KG1 (cell line): ENCODE measurements around the gene CNTFR.
A peak's percentile ranks its signal among the peaks of the same experiment; 100 is the strongest.
"Not testable (repeated sequence)": the region's sequence is repeated elsewhere in the genome, so short reads cannot be mapped to it uniquely, and the experiment has no call there.

Experiments used
- DNase-seq: peaks from one replicate; lab custom pipeline; 2025; lab: John Stamatoyannopoulos, UW

CNTFR gene, protein sequence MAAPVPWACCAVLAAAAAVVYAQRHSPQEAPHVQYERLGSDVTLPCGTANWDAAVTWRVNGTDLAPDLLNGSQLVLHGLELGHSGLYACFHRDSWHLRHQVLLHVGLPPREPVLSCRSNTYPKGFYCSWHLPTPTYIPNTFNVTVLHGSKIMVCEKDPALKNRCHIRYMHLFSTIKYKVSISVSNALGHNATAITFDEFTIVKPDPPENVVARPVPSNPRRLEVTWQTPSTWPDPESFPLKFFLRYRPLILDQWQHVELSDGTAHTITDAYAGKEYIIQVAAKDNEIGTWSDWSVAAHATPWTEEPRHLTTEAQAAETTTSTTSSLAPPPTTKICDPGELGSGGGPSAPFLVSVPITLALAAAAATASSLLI

DNA sequence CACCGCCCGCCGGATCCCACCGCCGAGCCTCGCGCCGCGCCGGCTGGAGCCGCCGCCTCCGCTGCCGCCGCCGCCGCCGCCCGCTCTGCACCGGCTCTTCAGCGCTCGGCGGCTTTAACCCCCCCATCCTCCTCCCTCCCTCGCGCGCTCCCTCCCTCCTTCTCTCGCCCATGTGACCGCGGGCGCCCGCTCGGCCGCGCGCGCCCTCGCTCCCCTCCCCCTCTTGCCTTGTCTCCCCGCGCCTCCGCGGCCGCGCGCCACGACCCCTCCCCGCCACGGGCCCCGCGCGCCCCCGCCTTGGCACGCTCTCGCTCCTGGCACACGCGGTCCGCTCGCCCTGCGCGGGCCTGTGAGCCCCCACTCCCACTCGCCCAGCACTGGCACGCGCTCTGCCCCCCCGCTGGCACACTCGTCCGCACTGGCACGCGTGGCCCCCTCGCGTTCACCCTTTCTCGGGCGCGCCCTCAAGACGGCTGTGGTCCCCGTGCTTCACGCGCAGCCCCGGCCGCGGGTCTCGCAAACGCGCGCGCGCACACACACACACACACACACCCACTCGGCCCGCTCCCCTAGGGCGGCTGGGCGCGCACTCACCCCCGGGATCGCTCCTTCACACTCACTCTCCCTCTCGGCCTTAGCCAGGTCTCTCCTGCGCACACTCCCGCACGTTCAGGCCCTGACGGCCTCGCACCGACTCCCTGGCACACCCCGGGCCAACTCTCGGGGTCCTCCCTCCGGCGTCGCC is at the start of gene CNTFR:
Gene CNTFR, minus strand, starts transcription at position 89 of the 745 bp plus-strand sequence. CDS start 20,743 bp downstream, outside the sequence.
- no peak for DNase-seq

DNA sequence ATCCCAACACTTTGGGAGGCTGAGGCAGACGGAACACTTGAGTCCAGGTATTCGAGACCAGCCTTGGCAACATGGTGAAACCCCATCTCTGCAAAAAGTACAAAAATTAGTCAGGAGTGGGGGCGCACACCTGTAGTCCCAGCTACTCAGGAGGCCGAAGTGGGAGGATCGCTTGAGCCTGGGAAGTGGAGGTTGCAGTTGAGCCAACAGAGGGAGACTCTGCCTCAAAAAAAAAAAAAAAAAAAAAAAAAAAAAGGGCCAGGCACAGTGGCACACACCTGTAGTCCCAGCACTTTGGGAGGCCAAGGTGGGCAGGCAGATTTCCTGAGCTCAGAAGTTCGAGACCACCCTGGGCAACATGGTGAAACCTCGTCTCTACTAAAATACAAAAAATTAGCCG is 49.8 kb upstream of the CNTFR start:
- DNase-seq = not testable (repeated sequence)

DNA sequence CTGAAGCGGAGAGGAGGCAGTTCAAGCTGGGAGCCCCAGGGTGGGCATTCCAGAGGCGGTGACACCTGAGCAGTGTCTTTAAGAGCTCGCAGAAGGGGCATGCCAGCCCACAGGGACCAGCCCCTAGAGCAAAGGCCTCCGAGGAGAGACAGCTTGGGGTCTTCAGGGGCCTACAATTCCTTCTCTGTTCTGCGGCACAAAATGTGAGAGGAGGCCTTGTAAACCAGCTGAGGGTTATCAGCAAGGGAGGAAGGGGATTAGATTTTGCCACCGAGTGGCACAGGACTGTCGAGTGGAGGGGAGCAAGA is 48.6 kb upstream of the CNTFR start:
- DNase-seq = no peak

DNA sequence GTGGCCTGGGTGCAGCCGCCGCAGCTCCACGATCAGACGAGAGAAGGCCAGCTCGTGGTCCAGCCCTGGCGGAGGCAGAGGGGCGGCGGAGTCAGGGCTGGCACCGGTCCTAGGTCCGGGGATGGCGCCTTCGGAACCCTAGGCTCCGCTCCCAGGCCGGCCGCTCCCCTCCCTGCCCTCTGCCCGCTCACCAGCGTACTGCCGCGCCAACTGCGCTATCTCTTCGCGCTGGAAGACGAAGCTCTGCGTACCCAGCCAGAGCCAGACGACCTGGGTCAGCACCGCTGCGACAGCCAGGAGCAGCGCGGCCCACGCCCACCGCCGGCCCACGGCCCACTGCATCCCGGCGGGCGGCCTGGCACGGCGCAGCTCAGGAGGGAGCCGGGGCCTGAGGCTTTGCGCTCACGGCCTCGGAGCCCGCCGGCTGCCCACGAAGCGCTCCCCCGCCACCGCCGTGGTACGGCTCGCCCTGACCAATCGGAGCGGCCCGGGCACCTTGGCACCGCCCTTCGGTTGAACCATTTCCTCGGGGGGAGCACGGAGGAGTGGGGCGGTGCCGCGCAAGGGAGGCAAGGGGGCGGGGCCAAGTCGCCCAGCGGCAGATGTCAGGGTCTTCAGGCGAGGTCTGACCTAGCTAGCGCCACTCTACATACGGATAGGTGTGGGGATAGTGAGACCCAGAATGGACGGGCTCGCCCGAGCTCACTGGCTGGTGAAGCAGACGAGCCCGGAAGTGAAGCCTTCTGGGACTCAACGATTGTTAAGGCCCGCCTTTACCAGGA is 48.0 kb upstream of the CNTFR start, which contains the start of gene SIGMAR1:
Gene SIGMAR1, minus strand, starts transcription at position 432 of the 782 bp plus-strand sequence. Its CDS starts 90 bp downstream, at position 342.
- DNase-seq = peak; percentile 84

DNA sequence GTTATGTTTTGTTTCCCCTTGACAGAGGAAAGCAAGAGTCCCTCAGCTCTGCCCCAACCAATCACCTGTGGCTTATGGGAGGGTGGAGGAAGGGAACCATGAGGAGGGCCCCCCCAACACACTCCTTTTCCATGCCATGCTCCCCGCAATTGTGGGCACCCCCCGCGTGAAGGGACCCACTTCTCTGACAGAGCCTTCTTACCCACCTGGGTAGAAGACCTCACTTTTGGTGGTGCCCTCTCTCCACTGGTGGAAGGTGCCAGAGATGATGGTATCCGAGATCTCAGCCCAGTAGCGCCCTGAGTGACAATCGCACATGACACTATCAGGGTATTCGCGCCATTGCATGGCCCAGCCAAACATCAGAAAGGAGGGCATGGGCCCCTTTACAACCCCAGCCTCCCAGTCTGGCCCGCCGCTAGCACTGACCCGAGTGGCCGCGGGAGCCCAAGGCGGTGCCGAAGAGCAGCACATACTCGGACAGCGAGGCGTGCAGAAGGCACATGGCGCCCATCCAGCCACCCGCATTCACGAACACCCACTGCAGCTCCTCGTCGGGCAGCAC is 47.3 kb upstream of the CNTFR start:
- no peak for DNase-seq

DNA sequence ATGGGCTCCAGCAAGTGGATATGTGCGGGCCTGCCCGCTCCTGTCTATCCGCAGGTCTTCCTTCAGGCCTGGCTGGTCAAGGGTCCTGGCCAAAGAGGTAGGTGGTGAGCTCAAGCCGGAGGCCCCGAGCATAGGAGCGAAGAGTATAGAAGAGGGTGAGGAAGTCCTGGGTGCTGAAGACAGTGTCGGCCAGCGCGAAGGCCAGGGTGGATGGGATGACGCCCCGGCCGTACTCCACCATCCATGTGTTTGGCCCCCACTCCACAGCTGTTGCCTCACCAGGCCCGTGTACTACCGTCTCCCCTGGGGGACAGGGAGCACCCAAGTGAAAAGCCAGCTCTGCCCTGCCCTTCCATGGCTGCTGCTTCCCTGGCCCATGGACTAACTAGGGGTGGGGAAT is 46.0 kb upstream of the CNTFR start:
- no peak for DNase-seq

DNA sequence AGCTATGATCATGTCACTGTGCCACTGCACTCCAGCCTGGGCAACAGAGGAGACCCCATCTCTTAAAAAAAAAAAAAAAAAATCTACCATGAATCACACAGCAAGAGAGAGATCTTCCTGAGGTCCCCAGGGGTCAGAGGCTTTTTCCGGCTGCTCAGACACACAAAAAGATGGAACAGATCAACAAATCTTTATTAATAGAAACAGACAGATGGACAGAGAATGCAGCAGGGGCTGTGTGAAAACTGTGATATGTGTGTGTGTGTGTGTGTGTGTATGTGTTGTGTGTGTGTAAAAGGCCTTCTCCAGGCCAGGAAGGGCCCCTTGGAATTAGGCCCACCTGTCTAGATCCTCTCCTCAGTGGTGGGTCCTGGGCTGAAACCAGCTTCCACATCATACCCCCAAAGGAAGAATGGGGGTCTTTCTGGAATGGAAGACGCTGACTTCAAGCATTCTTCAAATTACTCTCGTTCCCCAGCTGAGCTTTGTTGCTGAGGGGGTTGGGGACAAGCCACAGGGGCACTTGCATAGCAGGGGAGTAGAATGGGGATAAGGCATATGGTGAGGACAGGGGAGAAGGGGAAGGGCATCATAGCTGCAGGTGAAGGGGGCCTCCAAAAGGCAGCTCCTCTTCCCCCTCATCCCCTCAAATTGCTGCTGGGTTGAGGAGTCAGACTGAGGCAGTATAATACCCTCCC is 45.2 kb upstream of the CNTFR start:
- no peak for DNase-seq

DNA sequence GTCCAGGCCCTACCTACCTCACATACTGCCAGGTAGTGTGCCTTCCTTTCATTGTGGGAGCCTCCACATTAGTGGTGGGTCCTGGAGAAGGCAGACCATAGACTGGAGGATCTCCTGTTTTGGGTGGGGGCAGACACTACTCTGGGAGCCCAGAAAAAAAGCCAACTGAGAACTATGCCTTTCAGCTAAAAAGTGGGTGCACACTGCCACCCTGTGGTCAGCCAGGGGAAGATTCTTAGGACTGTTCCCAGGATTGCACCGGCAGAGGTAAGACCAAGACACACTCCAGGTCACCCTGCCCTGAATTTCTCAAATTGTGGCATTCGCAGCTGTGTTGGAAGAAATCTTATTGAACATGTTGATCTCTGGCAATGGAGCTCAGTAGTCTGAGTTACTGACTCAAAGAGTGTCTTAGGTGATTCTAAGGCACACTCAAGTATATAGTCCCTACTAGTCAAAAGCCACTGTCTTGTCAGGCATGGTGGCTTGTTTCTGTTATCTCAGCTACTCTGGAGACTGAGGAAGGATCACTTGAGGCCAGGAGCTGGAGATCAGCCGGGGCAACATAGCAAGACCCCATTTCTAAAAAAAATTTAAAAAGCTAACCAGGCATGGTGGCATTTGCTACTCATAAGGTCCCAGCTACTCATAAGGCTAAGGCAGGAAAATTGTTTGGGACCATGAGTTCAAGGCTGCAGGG is 44.5 kb upstream of the CNTFR start:
- DNase-seq = peak; percentile 56

DNA sequence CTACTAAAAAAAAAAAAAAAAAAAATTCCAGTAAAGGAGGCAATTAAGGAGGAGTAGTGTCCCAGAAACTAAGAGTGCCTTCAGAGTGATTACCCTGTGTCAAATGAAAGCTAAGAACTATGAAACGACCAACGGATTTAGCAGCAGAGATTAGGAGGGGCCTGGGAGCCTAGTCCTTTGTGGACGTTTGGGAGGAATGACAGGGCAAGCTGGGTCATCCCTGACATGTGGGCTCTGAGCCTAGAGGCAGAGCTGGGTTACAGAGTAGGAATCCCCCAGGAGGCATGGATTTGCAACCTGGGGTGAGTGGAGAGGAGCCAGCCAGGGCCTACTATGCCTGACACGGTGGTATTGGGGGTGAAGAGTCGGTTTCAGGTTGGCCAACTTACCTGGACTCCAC is 43.6 kb upstream of the CNTFR start:
- no peak for DNase-seq

DNA sequence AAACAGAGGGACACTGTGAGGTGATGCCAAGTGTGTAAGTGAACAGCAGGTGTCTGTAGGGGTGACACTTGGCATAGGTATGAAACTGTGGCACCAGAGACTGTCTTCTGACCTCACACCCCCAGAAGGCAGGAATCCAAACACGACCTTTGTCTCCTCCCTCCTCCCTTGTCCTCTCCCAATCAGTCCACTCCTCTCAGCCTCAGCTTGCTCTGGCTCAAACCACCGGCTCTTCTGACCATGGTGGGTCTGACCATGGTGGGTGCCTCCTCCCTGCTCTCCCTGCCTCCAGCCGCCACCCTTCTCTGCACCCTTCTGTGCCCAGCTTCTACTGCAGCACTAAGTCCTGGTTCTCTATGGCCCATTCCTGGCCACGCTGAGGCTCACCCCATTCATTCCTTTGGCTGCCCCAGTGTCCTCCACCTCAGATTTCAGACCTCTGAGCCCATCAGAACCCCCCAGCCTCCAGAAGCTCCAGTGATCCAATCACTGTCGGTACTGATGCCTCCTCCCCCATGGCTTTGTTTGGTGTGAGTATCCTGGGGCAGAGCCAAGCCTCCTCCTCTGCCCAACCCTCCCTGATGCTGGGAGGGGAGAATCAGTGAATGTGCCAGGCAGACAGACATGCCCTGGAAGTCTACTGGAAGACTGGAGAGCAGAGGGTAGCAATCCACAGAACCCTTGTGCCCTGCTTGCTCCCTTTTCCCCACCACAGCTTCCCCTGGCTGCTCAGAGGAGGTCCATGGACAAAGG is 41.1 kb upstream of the CNTFR start:
- DNase-seq = no peak

DNA sequence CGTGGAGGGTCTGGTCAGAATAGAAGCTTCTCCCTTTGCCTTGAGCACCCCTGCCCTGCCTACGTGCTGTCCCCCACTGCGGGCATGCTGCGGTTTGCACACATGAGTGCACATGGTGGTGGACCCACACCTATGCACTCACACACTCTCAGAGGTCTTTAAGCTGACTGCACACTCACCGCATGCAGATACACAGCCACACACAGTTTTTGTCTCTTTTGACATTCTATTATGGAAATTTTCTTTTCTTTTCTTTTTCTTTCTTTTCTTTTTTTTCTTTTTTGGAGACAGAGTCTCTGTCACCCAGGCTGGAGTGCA is 39.9 kb upstream of the CNTFR start:
- DNase-seq = no peak

DNA sequence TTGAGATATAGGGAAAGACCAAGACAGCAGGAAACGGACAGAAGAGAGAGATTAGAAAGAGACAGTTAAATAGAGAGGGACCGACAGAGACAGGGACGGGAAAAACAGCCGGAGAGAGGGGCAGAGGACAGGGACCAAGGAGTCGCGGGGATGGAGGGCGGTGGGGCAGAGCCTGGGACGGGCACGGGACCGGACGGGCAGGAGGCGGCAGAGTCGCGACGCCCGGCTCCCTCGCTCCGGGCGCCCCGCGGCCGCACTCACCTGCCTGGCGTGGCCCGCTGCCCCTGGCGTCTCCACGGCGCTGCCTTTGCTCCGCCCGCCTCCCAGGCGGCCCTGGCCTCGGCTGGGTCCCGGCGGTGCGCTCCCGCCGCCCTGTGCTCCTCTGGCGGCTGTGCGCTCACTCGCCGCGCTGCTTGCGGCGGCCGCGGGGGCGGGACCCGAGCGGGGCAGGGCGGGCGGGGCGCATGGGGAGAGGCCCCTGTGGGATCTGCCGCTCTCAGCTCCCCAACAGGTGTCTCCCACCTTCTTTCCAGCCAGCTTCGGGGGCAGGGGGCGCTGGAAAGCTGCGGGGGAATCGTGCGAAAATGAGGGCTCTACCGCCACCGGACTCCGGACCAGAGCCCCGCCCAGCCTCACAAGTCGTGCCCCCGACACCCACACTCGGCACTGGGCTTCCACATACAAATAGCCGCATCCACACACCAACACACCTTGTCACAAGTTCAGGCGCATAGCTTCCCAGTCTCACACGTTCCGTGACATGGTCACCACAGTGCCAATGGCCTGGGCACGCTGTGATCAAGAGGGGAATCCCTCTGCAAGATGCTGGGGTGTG is 39.3 kb upstream of the CNTFR start, which contains the start of gene ARID3C:
Gene ARID3C, minus strand, starts transcription at position 411 of the 835 bp plus-strand sequence. CDS start 1,052 bp downstream, outside the sequence.
- DNase-seq = no peak

DNA sequence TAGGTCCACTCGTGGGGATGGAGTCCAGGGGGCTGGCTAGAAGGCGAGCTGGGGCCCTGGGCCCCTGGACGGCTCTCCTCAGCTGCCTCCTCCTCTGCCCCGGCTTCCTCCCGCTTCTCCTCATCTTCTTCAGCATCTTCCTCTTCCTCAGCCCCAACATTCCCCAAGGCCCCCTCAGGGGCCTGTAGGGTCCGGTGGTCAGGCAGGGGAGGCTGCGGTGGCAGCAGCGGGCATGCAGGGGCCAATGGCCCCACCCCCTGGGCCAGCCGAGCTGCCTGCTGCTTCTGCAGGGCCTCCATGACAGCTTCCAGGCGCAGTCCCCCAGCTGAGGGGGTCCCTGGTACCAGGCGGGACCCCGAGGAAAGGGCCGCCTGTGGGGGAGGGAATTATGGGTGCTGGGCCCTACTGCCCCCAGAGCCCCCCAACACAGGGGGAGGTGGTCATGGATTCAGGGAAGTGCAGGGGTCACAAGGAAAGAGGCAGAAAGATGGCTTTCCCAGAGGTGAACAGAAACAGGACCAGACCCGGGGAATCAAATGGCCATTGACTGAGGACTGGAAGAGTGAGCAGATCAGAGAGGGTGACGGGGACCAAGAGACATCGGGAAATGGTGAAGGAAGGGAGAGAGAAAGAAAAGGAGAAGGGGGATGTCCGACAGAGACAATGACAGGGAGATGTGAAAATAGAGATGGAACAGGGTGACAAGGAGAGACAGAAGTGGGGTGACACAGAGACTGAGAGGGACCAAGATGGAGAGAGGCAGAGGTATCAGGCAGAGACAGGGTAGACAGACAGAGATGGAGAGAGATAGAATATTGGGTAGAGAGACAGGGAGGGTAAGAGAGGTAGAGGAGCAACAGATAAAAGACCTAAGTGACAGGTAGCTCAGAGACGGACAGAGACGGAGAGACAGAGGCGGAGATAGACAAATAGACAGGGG is 38.5 kb upstream of the CNTFR start:
- DNase-seq = no peak

DNA sequence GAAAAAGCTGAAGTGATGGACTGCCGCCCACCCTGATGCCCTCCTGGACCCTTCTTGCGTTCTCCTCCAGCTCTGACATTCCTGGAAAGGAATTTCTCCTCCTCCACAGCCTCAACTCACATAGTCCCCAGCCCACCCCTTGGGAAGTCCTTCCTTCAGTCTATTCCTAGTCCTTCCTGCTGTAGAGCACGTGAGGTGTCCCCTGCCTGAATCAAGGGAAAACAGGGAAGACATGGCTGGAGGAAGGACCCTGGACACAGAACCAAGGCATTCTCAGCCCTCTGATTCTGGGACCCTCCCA is 35.6 kb upstream of the CNTFR start:
- DNase-seq = no peak

DNA sequence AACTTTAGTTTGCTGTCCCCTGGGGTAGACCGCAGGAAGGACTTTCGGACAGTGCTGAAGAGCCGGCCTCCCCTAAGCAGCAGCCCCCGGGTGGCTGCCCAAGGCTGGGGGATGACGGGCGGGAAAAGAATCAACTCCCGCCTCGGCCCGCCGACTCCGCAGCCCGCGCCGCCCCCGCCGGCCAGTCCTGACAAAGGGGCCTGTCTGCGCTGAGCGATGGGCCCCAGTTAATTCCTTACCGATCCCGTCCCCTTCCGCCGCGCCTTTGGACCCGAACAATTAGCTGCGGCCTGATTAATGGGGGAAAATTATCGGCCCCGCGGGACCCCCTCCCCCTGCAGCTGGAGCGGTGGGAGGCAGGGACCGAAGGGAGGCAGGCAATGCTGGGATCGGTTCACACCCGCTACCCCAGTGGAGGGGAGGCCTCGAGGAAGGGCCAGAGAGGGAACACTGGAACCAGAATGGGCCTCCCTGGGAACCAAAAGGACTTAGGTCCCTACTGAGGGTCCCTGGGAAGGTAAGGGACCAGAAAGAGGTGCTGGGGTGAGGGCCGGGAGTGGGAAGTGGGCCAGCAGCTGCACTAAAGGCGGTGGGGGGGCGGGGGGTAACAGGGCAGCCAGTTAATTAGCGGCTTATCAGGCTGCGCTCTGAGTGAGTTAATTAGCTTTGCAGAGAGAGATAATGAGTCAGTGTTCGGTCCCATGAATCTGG is 35.1 kb upstream of the CNTFR start:
- DNase-seq = no peak

DNA sequence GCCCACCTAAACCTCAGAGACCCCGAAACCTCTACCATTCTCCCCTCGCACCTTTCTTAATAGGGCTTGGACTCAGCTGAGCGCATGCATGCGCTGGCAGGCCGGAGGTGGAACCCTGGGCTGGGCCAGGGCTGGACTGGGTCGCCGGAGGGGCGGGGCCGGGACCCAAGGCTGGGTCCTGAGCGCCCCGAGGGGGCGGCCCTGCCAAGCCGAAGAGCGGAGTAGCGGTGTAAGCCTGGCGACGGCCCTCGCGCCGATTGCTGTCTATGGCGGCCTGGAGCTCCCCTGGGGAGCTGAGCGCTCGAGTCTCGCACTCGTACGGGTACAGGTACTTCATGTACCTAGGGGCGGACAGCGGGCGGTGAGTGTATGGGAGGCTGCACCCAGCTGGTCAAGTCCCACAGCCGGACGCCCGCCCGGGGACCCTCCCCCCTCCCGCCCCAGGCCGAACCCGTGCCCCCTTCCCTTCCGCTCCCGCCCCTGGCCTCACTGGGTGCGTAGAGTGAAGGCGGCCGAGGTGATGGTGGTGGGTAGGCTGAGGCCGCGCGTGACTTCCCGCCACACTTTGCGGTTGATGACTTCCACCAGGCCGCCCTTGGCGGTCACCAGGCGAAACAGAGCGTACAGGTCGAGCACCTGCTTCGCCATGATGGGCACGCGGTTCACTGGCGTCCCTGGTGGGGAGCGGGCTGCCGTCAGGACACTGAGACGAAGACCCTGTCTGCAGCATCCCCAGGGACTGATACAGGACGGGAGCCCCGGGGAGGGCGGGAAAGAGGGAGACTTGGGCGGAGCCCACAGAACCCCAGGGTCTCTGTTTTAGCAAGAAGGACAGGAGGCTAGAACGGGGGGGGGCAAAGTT is 34.1 kb upstream of the CNTFR start:
- DNase-seq = no peak
